Tibial nerve (tissue), 3 donors: ENCODE data around the gene PAK1.

Experiments
- POLR2A ChIP-seq, 2 donors: fragments of 450-650 bp; IDR thresholded peaks; one replicate each; pipeline ENCODE4 v1.6.1; 2017; ENCODE audit warnings: antibody characterized with exemption in 2 of 2, mild to moderate bottlenecking in 2 of 2, moderate library complexity in 2 of 2
- TF ChIP-seq, protein P1 (sequence below), 5 experiments: fragments of 200-600 bp in 3 of 5; fragments of 450-650 bp in 2 of 5; sonication (generic) in 3 of 5; IDR thresholded peaks; one replicate each; pipeline ENCODE4 v1.5.1; 2016 to 2019; ENCODE audit warnings: antibody characterized with exemption in 5 of 5, mild to moderate bottlenecking in 3 of 5, moderate library complexity in 2 of 5

DNA sequence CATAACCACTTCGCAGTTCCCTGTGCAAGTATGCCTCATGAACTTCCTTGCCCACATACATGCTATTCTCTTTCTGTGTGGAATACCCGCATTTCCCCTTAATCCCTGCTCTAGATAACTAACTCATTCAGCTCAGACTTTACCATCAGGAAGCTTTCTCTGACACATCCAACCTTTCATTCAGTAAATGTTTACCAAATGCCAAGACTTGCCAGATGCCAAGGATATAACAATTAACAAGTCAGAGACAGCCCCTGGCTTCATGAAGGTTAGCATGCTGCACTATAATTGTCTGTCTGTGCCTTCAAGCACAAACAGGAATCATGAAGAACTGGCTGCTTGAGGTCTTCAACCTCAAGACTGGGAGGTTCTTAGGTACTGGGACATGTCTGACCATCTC, 101.2 kb downstream of the PAK1 start:
- no peak for TF ChIP-seq POLR2A (IDR thresholded peaks at IDR 0.05)
- TF ChIP-seq, protein P1, sequence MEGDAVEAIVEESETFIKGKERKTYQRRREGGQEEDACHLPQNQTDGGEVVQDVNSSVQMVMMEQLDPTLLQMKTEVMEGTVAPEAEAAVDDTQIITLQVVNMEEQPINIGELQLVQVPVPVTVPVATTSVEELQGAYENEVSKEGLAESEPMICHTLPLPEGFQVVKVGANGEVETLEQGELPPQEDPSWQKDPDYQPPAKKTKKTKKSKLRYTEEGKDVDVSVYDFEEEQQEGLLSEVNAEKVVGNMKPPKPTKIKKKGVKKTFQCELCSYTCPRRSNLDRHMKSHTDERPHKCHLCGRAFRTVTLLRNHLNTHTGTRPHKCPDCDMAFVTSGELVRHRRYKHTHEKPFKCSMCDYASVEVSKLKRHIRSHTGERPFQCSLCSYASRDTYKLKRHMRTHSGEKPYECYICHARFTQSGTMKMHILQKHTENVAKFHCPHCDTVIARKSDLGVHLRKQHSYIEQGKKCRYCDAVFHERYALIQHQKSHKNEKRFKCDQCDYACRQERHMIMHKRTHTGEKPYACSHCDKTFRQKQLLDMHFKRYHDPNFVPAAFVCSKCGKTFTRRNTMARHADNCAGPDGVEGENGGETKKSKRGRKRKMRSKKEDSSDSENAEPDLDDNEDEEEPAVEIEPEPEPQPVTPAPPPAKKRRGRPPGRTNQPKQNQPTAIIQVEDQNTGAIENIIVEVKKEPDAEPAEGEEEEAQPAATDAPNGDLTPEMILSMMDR (IDR thresholded peaks at IDR 0.05): no peak
